ENCODE measurements around the gene TTC6.

TTC6 gene

DNA sequence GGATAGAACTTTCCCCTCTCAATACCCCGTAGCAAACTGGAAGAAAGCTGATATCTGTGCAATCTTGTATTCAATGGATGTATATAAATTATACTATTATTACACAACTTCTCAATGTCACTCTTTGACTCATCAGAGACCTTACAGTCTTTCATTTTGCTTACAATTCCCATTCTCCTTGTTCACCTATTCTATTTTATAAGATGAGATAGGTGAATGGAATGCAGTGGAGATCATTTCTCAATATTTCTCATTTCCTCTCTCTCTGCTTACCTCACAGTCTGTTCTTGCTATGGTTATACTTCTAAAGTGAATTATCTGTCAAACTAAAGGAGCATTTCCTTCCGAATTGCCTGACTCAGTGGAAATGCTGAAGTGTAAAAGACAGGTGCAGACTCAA, 15.3 kb upstream of the TTC6 start:
- no peaks in the 10 kb centered on the region for H3K79me2 ChIP-seq (ENCODE audit: insufficient read depth, low read length)
- no peak overlapping the region for H3K9ac ChIP-seq (ENCODE audit: low read depth, low read length)
- H3K4me3 ChIP-seq (ENCODE audit: low read depth in 1 of 2, low read length in 2 of 2): no peak overlapping the region
- no peaks in the 10 kb centered on the region for H3K27me3 ChIP-seq (ENCODE audit: insufficient read depth, low read length, poor library complexity)
- TF ChIP-seq, protein P1, sequence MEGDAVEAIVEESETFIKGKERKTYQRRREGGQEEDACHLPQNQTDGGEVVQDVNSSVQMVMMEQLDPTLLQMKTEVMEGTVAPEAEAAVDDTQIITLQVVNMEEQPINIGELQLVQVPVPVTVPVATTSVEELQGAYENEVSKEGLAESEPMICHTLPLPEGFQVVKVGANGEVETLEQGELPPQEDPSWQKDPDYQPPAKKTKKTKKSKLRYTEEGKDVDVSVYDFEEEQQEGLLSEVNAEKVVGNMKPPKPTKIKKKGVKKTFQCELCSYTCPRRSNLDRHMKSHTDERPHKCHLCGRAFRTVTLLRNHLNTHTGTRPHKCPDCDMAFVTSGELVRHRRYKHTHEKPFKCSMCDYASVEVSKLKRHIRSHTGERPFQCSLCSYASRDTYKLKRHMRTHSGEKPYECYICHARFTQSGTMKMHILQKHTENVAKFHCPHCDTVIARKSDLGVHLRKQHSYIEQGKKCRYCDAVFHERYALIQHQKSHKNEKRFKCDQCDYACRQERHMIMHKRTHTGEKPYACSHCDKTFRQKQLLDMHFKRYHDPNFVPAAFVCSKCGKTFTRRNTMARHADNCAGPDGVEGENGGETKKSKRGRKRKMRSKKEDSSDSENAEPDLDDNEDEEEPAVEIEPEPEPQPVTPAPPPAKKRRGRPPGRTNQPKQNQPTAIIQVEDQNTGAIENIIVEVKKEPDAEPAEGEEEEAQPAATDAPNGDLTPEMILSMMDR (IDR thresholded peaks at IDR 0.05; ENCODE audit: borderline replicate concordance, extremely low read depth, low read length, poor library complexity, severe bottlenecking): no peak
- TF ChIP-seq EZH2 (IDR thresholded peaks at IDR 0.05; ENCODE audit: borderline replicate concordance, low read depth, low read length, severe bottlenecking): no peak
- H3K4me2 ChIP-seq (ENCODE audit: insufficient read depth, low read length): no peak overlapping the region
- H4K20me1 ChIP-seq (ENCODE audit: insufficient read depth, low read length): no peaks in the 10 kb centered on the region
- no peak overlapping the region for H3K27ac ChIP-seq (ENCODE audit: low read length)
- no peak overlapping the region for H2AFZ ChIP-seq (ENCODE audit: low read depth, low read length)
- ATAC-seq (ENCODE audit: insufficient read depth, low read depth) (no peak), DNase-seq (no peak)
- H3K4me1 ChIP-seq (ENCODE audit: insufficient read depth, low read length): no peaks in the 10 kb centered on the region
- no peaks in the 10 kb centered on the region for H3K36me3 ChIP-seq (ENCODE audit: insufficient read depth, low read length)
- H3K9me3 ChIP-seq (ENCODE audit: insufficient read depth, low read length, severe bottlenecking): no peaks in the 10 kb centered on the region

DNA sequence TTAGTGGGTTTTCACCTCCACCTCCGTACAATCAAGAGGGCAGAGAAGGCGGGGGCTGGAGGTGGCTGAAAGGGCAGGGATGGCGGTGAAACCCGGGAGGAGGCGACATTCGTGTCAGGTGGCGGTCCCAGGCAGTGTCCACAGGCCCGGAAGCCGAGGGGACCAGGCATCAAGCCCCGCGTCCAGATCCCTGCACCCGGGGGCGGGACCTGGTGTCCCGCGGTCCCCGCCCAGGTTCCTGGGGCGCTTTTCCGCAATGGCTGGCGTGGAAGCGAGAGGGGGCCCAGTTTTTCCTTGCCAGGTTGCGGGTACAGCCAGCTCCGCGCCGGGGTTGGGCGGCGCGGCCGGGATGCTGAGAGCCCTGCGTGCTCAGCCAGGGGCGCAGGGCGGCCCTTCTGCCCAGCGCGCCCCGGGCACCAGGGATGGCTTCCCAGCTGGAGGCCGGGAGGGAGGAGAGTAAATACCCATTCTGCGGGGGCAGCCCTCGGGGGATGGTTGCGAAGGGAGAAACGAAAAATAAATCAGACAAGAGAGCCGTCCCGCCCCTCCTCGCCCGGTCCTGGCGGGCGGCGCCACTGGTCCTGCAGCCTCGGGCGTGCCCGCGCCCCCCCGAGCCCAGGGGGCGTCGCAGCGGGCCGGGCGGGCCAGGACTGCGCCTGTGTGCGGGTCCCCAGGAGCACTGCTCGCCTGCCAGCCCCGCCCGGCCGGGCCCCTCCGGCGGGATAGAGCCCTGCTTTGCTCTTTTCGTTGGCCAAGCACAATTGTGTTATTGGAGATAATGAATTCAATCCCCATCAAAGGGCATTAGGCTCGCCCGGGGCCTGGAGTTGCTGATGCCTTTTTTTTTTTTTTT, 11.8 kb upstream of the TTC6 start:
- Histone ChIP-seq H2AFZ (ENCODE audit: low read depth, low read length) (no peak overlapping the region), H3K4me3 (ENCODE audit: low read depth in 1 of 2, low read length in 2 of 2) (no peak overlapping the region), H3K79me2 (ENCODE audit: insufficient read depth, low read length) (no peaks in the 10 kb centered on the region), H4K20me1 (ENCODE audit: insufficient read depth, low read length) (no peaks in the 10 kb centered on the region), H3K27me3 (ENCODE audit: insufficient read depth, low read length, poor library complexity) (no peaks in the 10 kb centered on the region), H3K9me3 (ENCODE audit: insufficient read depth, low read length, severe bottlenecking) (no peaks in the 10 kb centered on the region), H3K4me1 (ENCODE audit: insufficient read depth, low read length) (no peaks in the 10 kb centered on the region), H3K27ac (ENCODE audit: low read length) (no peak overlapping the region), H3K9ac (ENCODE audit: low read depth, low read length) (no peak overlapping the region), H3K36me3 (ENCODE audit: insufficient read depth, low read length) (no peaks in the 10 kb centered on the region), H3K4me2 (ENCODE audit: insufficient read depth, low read length) (no peak overlapping the region)
- ATAC-seq (ENCODE audit: insufficient read depth, low read depth) (no peak), DNase-seq (no peak)
- no peak for TF ChIP-seq EZH2 (IDR thresholded peaks at IDR 0.05; ENCODE audit: borderline replicate concordance, low read depth, low read length, severe bottlenecking)
- TF ChIP-seq, protein P1 (IDR thresholded peaks at IDR 0.05; ENCODE audit: borderline replicate concordance, extremely low read depth, low read length, poor library complexity, severe bottlenecking): no peak

DNA sequence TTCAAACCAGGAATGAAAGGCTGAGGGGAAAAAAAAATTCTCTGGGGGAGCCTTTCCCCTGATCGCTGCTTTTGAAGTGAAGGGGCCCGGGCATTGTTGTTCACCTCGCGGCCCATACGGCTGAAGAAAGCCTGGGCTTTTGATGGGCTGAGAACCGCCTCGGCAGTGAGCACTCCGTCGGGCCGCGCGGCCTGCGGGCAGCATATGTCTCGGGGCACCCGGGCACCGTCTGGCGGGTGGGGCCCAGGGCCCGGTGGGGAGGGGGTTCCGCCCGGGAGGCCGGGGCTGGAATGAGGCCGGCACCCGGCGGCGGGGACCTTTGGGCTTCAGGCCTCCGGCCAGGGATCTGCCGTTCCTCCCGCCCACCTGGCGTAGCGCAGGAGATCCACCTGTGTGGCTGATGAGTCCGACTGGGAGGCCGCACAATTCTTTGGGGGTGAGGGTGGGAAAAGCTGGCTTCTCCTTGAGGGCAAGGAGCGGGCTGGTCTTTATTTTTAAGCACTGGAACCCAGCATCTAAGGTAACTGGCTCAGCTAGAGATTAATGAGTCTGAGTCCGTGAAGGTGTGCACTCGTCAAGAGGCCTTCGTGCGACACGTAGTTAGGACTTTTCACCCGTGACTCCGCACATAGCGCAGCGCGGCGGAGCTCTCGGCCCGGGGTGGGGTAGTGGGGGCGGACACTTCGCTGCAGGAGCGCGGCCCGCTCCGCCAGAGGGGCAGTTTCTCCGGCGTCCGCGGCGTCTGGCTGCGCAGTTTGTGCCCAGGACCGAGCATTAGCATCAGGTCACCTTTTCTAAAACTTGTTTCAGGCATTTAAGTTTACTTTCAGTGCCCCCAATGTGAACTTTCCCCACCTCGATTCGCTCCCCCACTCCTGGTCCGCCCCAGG, 11.0 kb upstream of the TTC6 start:
- Histone ChIP-seq H3K4me1 (ENCODE audit: insufficient read depth, low read length) (no peaks in the 10 kb centered on the region), H3K79me2 (ENCODE audit: insufficient read depth, low read length) (no peaks in the 10 kb centered on the region), H3K27me3 (ENCODE audit: insufficient read depth, low read length, poor library complexity) (no peaks in the 10 kb centered on the region), H4K20me1 (ENCODE audit: insufficient read depth, low read length) (no peaks in the 10 kb centered on the region), H3K27ac (ENCODE audit: low read length) (no peak overlapping the region), H3K9ac (ENCODE audit: low read depth, low read length) (no peak overlapping the region), H3K4me3 (ENCODE audit: low read depth in 1 of 2, low read length in 2 of 2) (no peak overlapping the region), H3K9me3 (ENCODE audit: insufficient read depth, low read length, severe bottlenecking) (no peaks in the 10 kb centered on the region), H3K4me2 (ENCODE audit: insufficient read depth, low read length) (no peak overlapping the region), H2AFZ (ENCODE audit: low read depth, low read length) (no peak overlapping the region), H3K36me3 (ENCODE audit: insufficient read depth, low read length) (no peaks in the 10 kb centered on the region)
- ATAC-seq (ENCODE audit: insufficient read depth, low read depth) (no peak), DNase-seq (no peak)
- TF ChIP-seq EZH2 (IDR thresholded peaks at IDR 0.05; ENCODE audit: borderline replicate concordance, low read depth, low read length, severe bottlenecking): no peak
- TF ChIP-seq, protein P1 (IDR thresholded peaks at IDR 0.05; ENCODE audit: borderline replicate concordance, extremely low read depth, low read length, poor library complexity, severe bottlenecking): no peak

Data from DND-41 (cell line).